Endodermal cell (in vitro differentiated cells): ENCODE measurements around the gene FGR. TPM values are rescaled to one million over a fixed set of nuclear protein-coding genes. Genes with fewer than 3 reads are reported as not detected.
A peak's percentile ranks its signal among the peaks of the same experiment; 100 is the strongest.

ENCODE experiments used
- DNase-seq: peaks from one replicate; pipeline ENCODE4 v3.0.0-alpha.2; 2017
- H3K27ac ChIP-seq: 2 replicates; pipeline ENCODE4 v1.5.1; 2013; ENCODE audit warnings: mild to moderate bottlenecking, low read depth, low read length, moderate library complexity
- H3K27me3 ChIP-seq: 2 replicates; pipeline ENCODE4 v1.6.1; 2013; ENCODE audit warnings: mild to moderate bottlenecking, low read length, moderate library complexity; ENCODE audit not compliant: insufficient read depth, control insufficient read depth, poor library complexity, severe bottlenecking
- H3K36me3 ChIP-seq: 2 replicates; pipeline ENCODE4 v1.7.0; 2013; ENCODE audit warnings: mild to moderate bottlenecking, low read length, moderate library complexity; ENCODE audit not compliant: control insufficient read depth, insufficient read depth
- H3K4me1 ChIP-seq: one replicate; pipeline ENCODE4 v1.7.0; 2013; ENCODE audit warnings: low read length; ENCODE audit not compliant: control insufficient read depth, insufficient read depth
- H3K4me3 ChIP-seq: 2 replicates; pipeline ENCODE4 v1.5.1; 2013; ENCODE audit warnings: mild to moderate bottlenecking, low read length, moderate library complexity
- H3K9ac ChIP-seq: 2 replicates; pipeline ENCODE4 v1.6.1; 2013; ENCODE audit warnings: mild to moderate bottlenecking, low read length, moderate library complexity; ENCODE audit not compliant: poor library complexity, severe bottlenecking; ENCODE audit errors: extremely low read depth
- H3K9me3 ChIP-seq: 2 replicates; pipeline ENCODE4 v1.6.1; 2013; ENCODE audit warnings: mild to moderate bottlenecking, low read length, moderate library complexity; ENCODE audit not compliant: control insufficient read depth
- H3K27ac Mint-ChIP-seq: 2 replicates; pipeline ENCODE4 v1.8.0; 2020; ENCODE audit warnings: mixed read lengths
- H3K27me3 Mint-ChIP-seq: 2 replicates; pipeline ENCODE4 v1.8.0; 2021; ENCODE audit warnings: mild to moderate bottlenecking, mixed read lengths; ENCODE audit not compliant: insufficient read depth
- H3K36me3 Mint-ChIP-seq: 2 replicates; pipeline ENCODE4 v1.8.0; 2020; ENCODE audit warnings: low read depth, mixed read lengths
- H3K4me1 Mint-ChIP-seq: 2 replicates; pipeline ENCODE4 v1.8.0; 2020; ENCODE audit warnings: mixed read lengths
- H3K4me3 Mint-ChIP-seq: 2 replicates; pipeline ENCODE4 v1.8.0; 2020; ENCODE audit warnings: mild to moderate bottlenecking, moderate library complexity, mixed read lengths
- H3K9me3 Mint-ChIP-seq: 2 replicates; pipeline ENCODE4 v1.8.0; 2020; ENCODE audit warnings: mild to moderate bottlenecking, mixed read lengths
- WGBS, 2 experiments: methylation state at CpG; one replicate each; pipeline versions ENCODE4 v1.1.5 to v1.1.7; 2013; ENCODE audit warnings: missing lambda C conversion rate in 2 of 2, mixed read lengths in 1 of 2; ENCODE audit not compliant: insufficient coverage in 1 of 2, insufficient read length in 1 of 2; 5-methylcytosine and 5-hydroxymethylcytosine counted together
- total RNA-seq, 2 donors: library from RNA; stranded (reverse); fragmentation: NEBNext Ultra II Directional in 1 of 2; extraction: Animal tissue kit (Norgen Biotek cat#: 25700) in 1 of 2; gene quantifications; 2 replicates in 1 of 2; 3 replicates in 1 of 2; pipeline ENCODE4 v1.2.1, GENCODE V29; 2021
- TF ChIP-seq, protein P1 (sequence below): fragments of 200-600 bp; sonication (generic); conservative IDR thresholded peaks from 2 replicates; pipeline ENCODE4 v1.5.0; 2021; ENCODE audit warnings: antibody characterized with exemption, mild to moderate bottlenecking

Gene FGR
- total RNA-seq, 2 donors from 2014 or later, result not detected

DNA sequence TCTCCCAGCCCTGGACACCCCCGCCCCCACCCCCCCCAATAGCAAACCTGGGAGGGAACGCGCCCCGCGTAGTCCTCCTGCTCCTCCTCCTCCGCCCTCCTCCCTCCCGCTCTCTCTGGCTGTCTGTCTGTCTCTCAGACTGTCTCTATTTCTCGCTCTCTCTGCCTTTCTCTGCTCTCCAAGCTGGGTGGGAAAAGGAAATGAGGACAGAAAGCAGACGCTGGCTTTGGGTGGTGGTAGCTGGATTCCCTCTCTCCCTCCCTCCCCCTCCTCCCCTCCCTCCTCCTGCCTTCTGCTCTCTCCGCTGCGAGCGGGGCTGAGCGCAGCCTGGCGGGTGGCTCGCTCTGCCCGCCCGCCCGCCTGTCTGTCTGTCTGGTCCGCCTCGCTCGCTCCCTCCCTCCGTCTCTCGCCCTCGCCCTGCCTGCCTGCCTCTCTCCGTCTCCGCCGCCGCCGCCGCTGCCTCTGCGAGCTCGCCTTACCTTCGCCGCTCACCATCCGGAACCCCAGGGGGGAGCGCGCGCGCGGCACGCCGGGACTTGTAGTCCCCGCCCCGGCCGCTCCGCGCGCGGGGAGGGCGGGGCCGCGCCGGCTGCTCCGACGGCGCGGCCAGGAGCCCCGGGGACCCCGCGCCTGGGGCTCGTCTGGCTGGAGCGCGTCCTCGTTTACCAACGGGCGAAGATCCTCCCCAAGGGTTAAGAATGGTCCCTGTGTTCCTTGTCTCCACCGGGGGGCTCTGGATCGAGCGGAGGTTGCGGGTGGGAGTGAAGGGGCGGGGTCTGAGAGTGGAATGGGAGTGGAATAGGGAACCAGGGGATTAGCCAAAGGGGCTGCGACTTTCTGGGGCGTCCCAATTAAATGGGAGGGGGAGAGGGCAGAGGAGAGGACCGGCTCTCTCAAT, 31.1 kb downstream of the FGR start, which contains the start of gene AHDC1:
Gene AHDC1 (minus strand): TSS at position 464 of the 898 bp plus-strand sequence. CDS start 52,029 bp downstream, outside the sequence.
- Histone ChIP-seq H3K4me1 (peaks cover 10% of the 10 kb centered on the region), H3K27ac (peak within 1 kb of the TSS; percentile 62), H3K36me3 (no peaks in the 10 kb centered on the region), H3K27me3 (no peaks in the 10 kb centered on the region), H3K9ac (peak within 1 kb of the TSS; percentile 70), H3K4me3 (peak within 1 kb of the TSS; percentile 82), H3K9me3 (no peaks in the 10 kb centered on the region)
- 0% methylated on average over 14 to 73 of the region's 74 CpGs for WGBS, 2 experiments
- H3K36me3 Mint-ChIP-seq, result no peaks in the 10 kb centered on the region
- no peaks in the 10 kb centered on the region for H3K27me3 Mint-ChIP-seq
- H3K9me3 Mint-ChIP-seq, result no peaks in the 10 kb centered on the region
- DNase-seq, result peak; percentile 98
- H3K4me3 Mint-ChIP-seq, result peak within 1 kb of the TSS; percentile 90
- peaks cover 58% of the 10 kb centered on the region for H3K4me1 Mint-ChIP-seq
- H3K27ac Mint-ChIP-seq, result peak within 1 kb of the TSS; percentile 90
- TF ChIP-seq, protein P1, sequence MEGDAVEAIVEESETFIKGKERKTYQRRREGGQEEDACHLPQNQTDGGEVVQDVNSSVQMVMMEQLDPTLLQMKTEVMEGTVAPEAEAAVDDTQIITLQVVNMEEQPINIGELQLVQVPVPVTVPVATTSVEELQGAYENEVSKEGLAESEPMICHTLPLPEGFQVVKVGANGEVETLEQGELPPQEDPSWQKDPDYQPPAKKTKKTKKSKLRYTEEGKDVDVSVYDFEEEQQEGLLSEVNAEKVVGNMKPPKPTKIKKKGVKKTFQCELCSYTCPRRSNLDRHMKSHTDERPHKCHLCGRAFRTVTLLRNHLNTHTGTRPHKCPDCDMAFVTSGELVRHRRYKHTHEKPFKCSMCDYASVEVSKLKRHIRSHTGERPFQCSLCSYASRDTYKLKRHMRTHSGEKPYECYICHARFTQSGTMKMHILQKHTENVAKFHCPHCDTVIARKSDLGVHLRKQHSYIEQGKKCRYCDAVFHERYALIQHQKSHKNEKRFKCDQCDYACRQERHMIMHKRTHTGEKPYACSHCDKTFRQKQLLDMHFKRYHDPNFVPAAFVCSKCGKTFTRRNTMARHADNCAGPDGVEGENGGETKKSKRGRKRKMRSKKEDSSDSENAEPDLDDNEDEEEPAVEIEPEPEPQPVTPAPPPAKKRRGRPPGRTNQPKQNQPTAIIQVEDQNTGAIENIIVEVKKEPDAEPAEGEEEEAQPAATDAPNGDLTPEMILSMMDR, result no peak

DNA sequence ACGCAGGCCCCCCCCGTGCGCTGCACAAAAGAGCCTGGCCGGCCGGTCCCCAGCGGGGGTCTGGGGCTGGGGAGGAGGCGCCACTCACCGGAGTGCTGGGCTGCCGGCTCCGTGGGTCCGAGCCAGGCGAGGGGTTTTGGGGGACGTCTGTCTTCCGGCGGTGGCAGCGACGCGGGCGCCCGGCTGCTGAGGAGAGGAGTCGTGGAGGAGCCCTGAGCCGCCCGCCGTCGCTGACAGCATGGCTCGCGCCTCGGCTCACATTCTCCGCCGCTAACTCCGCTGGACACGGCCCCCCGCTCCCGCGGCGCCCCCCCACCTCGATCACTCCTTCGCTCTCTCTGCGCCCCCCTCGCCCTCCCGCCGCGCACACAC, 31.7 kb downstream of the FGR start:
- Mint-ChIP-seq H3K36me3 (no peaks in the 10 kb centered on the region), H3K4me1 (peaks cover 63% of the 10 kb centered on the region), H3K27me3 (no peaks in the 10 kb centered on the region), H3K9me3 (no peaks in the 10 kb centered on the region), H3K27ac (no peak overlapping the region), H3K4me3 (peak overlapping the region; percentile 90)
- H3K4me3 ChIP-seq, result peak overlapping the region; percentile 81
- H3K27ac ChIP-seq, result peak overlapping the region; percentile 62
- peak overlapping the region; percentile 70 for H3K9ac ChIP-seq
- 0% methylated on average over 3 to 39 of the region's 43 CpGs for WGBS, 2 experiments
- H3K27me3 ChIP-seq, result no peaks in the 10 kb centered on the region
- DNase-seq, result no peak
- peaks cover 16% of the 10 kb centered on the region for H3K4me1 ChIP-seq
- no peaks in the 10 kb centered on the region for H3K9me3 ChIP-seq
- H3K36me3 ChIP-seq, result no peaks in the 10 kb centered on the region
- TF ChIP-seq, protein P1, result no peak

DNA sequence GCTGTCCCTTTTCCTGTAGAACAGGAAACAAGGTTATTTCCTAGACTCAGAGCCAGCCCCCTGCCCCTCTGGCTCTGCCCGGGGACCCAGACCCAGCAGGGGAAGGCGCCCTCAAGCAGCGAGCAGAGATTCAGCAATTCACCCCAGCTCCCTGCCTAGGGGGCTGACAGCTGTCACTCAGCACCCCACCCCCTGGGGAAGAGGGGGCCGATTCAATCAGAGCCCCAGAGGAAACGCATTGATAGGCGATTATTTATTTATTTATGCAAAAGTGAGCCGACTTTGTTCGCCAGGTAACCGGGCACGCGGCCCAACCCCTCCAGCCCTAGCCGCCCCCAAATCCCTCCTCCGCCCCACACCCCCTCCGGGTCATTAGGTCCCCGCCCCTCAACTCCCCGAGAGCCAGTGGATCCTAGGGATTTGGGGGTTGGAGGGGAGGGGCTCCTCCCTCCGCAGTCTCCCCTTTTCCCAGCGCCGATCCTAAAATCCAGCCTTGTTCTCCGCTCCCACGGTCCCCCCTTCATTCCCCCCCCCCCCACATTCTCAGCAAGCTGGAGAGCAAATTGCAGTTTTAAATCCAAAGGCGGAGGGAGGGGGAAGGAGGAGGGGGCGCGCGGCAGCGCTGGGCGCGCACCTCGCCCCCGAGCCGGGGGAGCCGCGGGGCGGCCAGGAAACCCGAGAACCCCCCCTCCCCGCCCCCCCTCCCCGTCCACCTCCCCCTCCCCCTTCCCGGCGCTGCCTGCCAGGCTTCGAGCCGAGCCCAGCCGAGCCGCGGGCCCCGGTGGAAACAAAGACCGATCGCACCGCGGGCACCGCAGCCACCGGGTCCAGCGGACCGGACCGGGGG, 32.3 kb downstream of the FGR start:
- Mint-ChIP-seq H3K4me1 (peaks cover 66% of the 10 kb centered on the region), H3K9me3 (no peaks in the 10 kb centered on the region), H3K4me3 (peak overlapping the region; percentile 90), H3K27me3 (no peaks in the 10 kb centered on the region), H3K36me3 (no peaks in the 10 kb centered on the region), H3K27ac (peak overlapping the region; percentile 66)
- H3K36me3 ChIP-seq, result no peaks in the 10 kb centered on the region
- H3K27ac ChIP-seq, result peak overlapping the region; percentile 62
- peak overlapping the region; percentile 82 for H3K4me3 ChIP-seq
- H3K9ac ChIP-seq, result peak overlapping the region; percentile 70
- TF ChIP-seq, protein P1, result no peak
- H3K27me3 ChIP-seq, result no peaks in the 10 kb centered on the region
- DNase-seq, result peak; percentile 82
- no peaks in the 10 kb centered on the region for H3K9me3 ChIP-seq
- WGBS, 2 experiments, result 0 to 1% methylated on average over 1 to 22 of the region's 54 CpGs
- H3K4me1 ChIP-seq, result peaks cover 22% of the 10 kb centered on the region
